Activated CD4-positive, CD25-positive, alpha-beta regulatory T cell treated with anti-CD3 and anti-CD28 coated beads, Interleukin-2, amount 50 U/mL, for 24 hours (primary cell): Measurements from ENCODE around the gene HK2.

Experiments used
- ATAC-seq, 2 donors: fragments of 150-1000 bp; cut with Tn5 transposase; one replicate each; pipeline ENCODE4 v1.10.0; 2021; ENCODE audit warnings: mild to moderate bottlenecking in 1 of 2, moderate library complexity in 1 of 2

The HK2 gene

GRCh38 chr2:74941284-74941683 lies 107.4 kb downstream of the HK2 start:
- ATAC-seq = no peak

DNA sequence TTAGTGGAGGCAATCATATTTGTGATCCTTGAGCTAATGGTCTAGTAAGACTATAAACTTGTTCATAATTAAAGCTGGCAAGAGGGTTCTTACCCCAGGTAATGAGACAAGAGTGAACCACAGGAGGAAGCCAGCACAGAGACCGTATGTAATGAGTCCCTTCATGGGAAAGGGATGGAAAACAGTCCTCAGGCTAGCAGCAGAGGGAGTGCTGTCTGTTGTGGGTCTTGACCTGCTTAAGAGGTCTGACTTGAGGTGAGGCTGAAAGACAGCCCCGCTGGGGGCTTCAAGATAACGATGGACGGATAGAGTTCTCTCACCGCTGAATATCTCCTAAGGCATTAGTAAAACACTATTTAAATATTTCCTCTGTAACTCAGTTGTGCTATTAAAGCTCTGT lies 108.3 kb downstream of the HK2 start:
- ATAC-seq = no peak
